AG09309 (cell line): ENCODE measurements around the gene CDPF1.

Experiments used
- DNase-seq: peaks from one replicate; pipeline ENCODE4 v3.0.0-alpha.2; 2010; ENCODE audit warnings: low read depth
- H3K4me3 ChIP-seq: 2 replicates; pipeline ENCODE4 v1.5.1; 2011; ENCODE audit warnings: mild to moderate bottlenecking, low read depth, low read length, moderate library complexity; ENCODE audit not compliant: control insufficient read depth
- CTCF ChIP-seq: IDR thresholded peaks from 2 replicates; pipeline ENCODE4 v1.5.1; 2011; ENCODE audit warnings: mild to moderate bottlenecking, low read depth, low read length, inconsistent platforms; ENCODE audit not compliant: insufficient read depth, control insufficient read depth; ENCODE audit errors: missing control alignments

The CDPF1 gene

GRCh38 chr22:46280999-46281623 lies 31.0 kb upstream of the CDPF1 start:
- no peak for TF ChIP-seq CTCF
- no peak overlapping the region for H3K4me3 ChIP-seq
- no peak for DNase-seq

GRCh38 chr22:46280063-46280817 lies 30.1 kb upstream of the CDPF1 start:
- H3K4me3 ChIP-seq = no peak overlapping the region
- TF ChIP-seq CTCF = no peak
- no peak for DNase-seq

GRCh38 chr22:46278656-46279645 lies 28.9 kb upstream of the CDPF1 start:
- H3K4me3 ChIP-seq = no peak overlapping the region

GRCh38 chr22:46276563-46276962 lies 26.5 kb upstream of the CDPF1 start:
- no peak overlapping the region for H3K4me3 ChIP-seq

More at GRCh38 chr22:46278656-46279645, 28.9 kb upstream of the CDPF1 start:
- DNase-seq = no peak
- TF ChIP-seq CTCF = no peak

GRCh38 chr22:46275455-46276122 lies 25.5 kb upstream of the CDPF1 start:
- no peak overlapping the region for H3K4me3 ChIP-seq
- TF ChIP-seq CTCF = no peak
- DNase-seq = no peak

More at GRCh38 chr22:46276563-46276962, 26.5 kb upstream of the CDPF1 start:
- no peak for TF ChIP-seq CTCF
- DNase-seq = no peak

- H3K4me3 ChIP-seq = no peak overlapping the region
- DNase-seq = no peak
- TF ChIP-seq CTCF = no peak
These were observed 24.3 kb upstream of the CDPF1 start for GRCh38 chr22:46274381-46274780.
